Activated T-cell treated with anti-CD3 and anti-CD28 coated beads, Interleukin-2, amount 50 U/mL, for 48 hours (primary cell): ENCODE data around the gene NF1.

ENCODE experiments used
- DNase-seq, 2 experiments: peaks; one replicate each; pipeline ENCODE4 v3.0.0-alpha.2; 2020

The NF1 gene

GRCh38 chr17:31413081-31413799 lies 318.5 kb downstream of the NF1 start:
- no peak for DNase-seq

- no peak for DNase-seq
These were observed 319.2 kb downstream of the NF1 start for GRCh38 chr17:31413874-31414549.

GRCh38 chr17:31414550-31414918 lies 319.8 kb downstream of the NF1 start:
- DNase-seq: no peak

GRCh38 chr17:31415004-31415454 lies 320.3 kb downstream of the NF1 start:
- no peak for DNase-seq

GRCh38 chr17:31415640-31416502 lies 321.1 kb downstream of the NF1 start:
- no peak for DNase-seq

GRCh38 chr17:31416503-31416923 lies 321.7 kb downstream of the NF1 start:
- DNase-seq: no peak

- no peak for DNase-seq
These were observed 322.4 kb downstream of the NF1 start for GRCh38 chr17:31417051-31417792.

- no peak for DNase-seq
These were observed 324.1 kb downstream of the NF1 start for GRCh38 chr17:31418773-31419350.

GRCh38 chr17:31422443-31422842 lies 327.7 kb downstream of the NF1 start:
- no peak for DNase-seq

GRCh38 chr17:31424944-31425281 lies 330.1 kb downstream of the NF1 start:
- no peak for DNase-seq

- DNase-seq: no peak
These were observed 330.7 kb downstream of the NF1 start for GRCh38 chr17:31425282-31426040.
